WTC11 (cell line): Measurements from ENCODE around the gene IQGAP3. TPM values are rescaled to one million over a fixed set of nuclear protein-coding genes. Genes with fewer than 3 reads are reported as not detected.

ENCODE experiments used
- ATAC-seq: fragments of 200-7000 bp; cut with Tn5 transposase; 2 replicates; pipeline ENCODE4 v1.10.0; 2021; ENCODE audit warnings: mild to moderate bottlenecking, moderate library complexity
- CTCF ChIA-PET: fragments of 300-600 bp; sonication (Branson Sonifier 250); formaldehyde crosslinking; loops from one replicate; lab custom pipeline; 2021; ENCODE audit warnings: antibody characterized with exemption; lab: Charles Lee
- POLR2A ChIA-PET: fragments of 350-600 bp; sonication (Branson Sonifier 250); formaldehyde crosslinking; loops from one replicate; lab custom pipeline; 2021; ENCODE audit warnings: antibody characterized with exemption; lab: Charles Lee
- DNase-seq: peaks from one replicate; pipeline ENCODE4 v3.0.0; 2021; ENCODE audit warnings: low spot score
- H3K27ac Mint-ChIP-seq: 2 replicates; pipeline ENCODE4 v1.8.0; 2021; ENCODE audit warnings: mixed read lengths
- H3K27me3 Mint-ChIP-seq: 2 replicates; pipeline ENCODE4 v1.8.0; 2021; ENCODE audit warnings: low read depth, mild to moderate bottlenecking, moderate library complexity, mixed read lengths
- H3K36me3 Mint-ChIP-seq: 2 replicates; pipeline ENCODE4 v1.8.0; 2021; ENCODE audit warnings: mixed read lengths
- H3K4me1 Mint-ChIP-seq: 2 replicates; pipeline ENCODE4 v1.8.0; 2022; ENCODE audit warnings: mixed read lengths
- H3K4me3 Mint-ChIP-seq: 2 replicates; pipeline ENCODE4 v1.8.0; 2021; ENCODE audit warnings: mild to moderate bottlenecking, moderate library complexity, mixed read lengths
- H3K9me3 Mint-ChIP-seq: 2 replicates; pipeline ENCODE4 v1.8.0; 2021; ENCODE audit warnings: mixed read lengths
- ATF2 ChIP-seq: sonication (generic); formaldehyde crosslinking; IDR thresholded peaks from 2 replicates; pipeline ENCODE4 v1.8.1; 2022; ENCODE audit warnings: low read depth, missing genetic modification reagents, borderline replicate concordance
- CREB1 ChIP-seq: sonication (generic); formaldehyde crosslinking; IDR thresholded peaks from 2 replicates; pipeline ENCODE4 v1.8.0; 2023; ENCODE audit warnings: mild to moderate bottlenecking, missing genetic modification reagents
- CREM ChIP-seq: sonication (generic); formaldehyde crosslinking; IDR thresholded peaks from 2 replicates; pipeline ENCODE4 v1.8.1; 2022; ENCODE audit warnings: mild to moderate bottlenecking, missing genetic modification reagents, moderate library complexity
- FOXJ3 ChIP-seq: sonication (generic); formaldehyde crosslinking; IDR thresholded peaks from 2 replicates; pipeline ENCODE4 v1.9.0; 2021; ENCODE audit warnings: missing genetic modification reagents, mild to moderate bottlenecking, borderline replicate concordance
- GRHL2 ChIP-seq: fragments of 250-450 bp; sonication (Bioruptor Pico); IDR thresholded peaks from 2 replicates; pipeline ENCODE4 v1.8.0; 2022; ENCODE audit warnings: mild to moderate bottlenecking, moderate library complexity; ENCODE audit not compliant: insufficient replicate concordance, severe bottlenecking
- GTF2I ChIP-seq: fragments of 250-450 bp; sonication (Bioruptor Pico); conservative IDR thresholded peaks from 2 replicates; pipeline ENCODE4 v1.4.0; 2021; ENCODE audit warnings: mild to moderate bottlenecking
- NR2C2 ChIP-seq: sonication (generic); formaldehyde crosslinking; IDR thresholded peaks from 2 replicates; pipeline ENCODE4 v1.8.0; 2022; ENCODE audit warnings: mild to moderate bottlenecking, missing genetic modification reagents
- NR3C1 ChIP-seq: sonication (generic); formaldehyde crosslinking; conservative IDR thresholded peaks from 2 replicates; pipeline ENCODE4 v1.8.1; 2023; ENCODE audit warnings: low read depth, mild to moderate bottlenecking, missing genetic modification reagents
- RORB ChIP-seq: fragments of 250-450 bp; sonication (Bioruptor Pico); IDR thresholded peaks from 2 replicates; pipeline ENCODE4 v1.9.0; 2021; ENCODE audit warnings: mild to moderate bottlenecking
- SMAD3 ChIP-seq: sonication (generic); formaldehyde crosslinking; IDR thresholded peaks from 2 replicates; pipeline ENCODE4 v1.8.0; 2022; ENCODE audit warnings: missing genetic modification reagents, mild to moderate bottlenecking, borderline replicate concordance
- SP1 ChIP-seq: sonication (generic); formaldehyde crosslinking; conservative IDR thresholded peaks from 2 replicates; pipeline ENCODE4 v1.8.1; 2022; ENCODE audit warnings: missing genetic modification reagents
- TCF7 ChIP-seq: sonication (generic); formaldehyde crosslinking; IDR thresholded peaks from 2 replicates; pipeline ENCODE4 v1.8.0; 2022; ENCODE audit warnings: mild to moderate bottlenecking, low read depth, missing genetic modification reagents, moderate library complexity
- USF1 ChIP-seq: sonication (generic); formaldehyde crosslinking; IDR thresholded peaks from 2 replicates; pipeline ENCODE4 v1.8.0; 2022; ENCODE audit warnings: mild to moderate bottlenecking, missing genetic modification reagents
- ZBTB21 ChIP-seq: sonication (generic); formaldehyde crosslinking; IDR thresholded peaks from 2 replicates; pipeline ENCODE4 v1.8.1; 2023; ENCODE audit warnings: mild to moderate bottlenecking, missing genetic modification reagents, borderline replicate concordance
- ZNF121 ChIP-seq: sonication (generic); formaldehyde crosslinking; IDR thresholded peaks from 2 replicates; pipeline ENCODE4 v1.8.0; 2023; ENCODE audit warnings: missing genetic modification reagents
- ZNF232 ChIP-seq: sonication (generic); formaldehyde crosslinking; IDR thresholded peaks from 2 replicates; pipeline ENCODE4 v1.8.0; 2022; ENCODE audit warnings: mild to moderate bottlenecking, missing genetic modification reagents
- ZNF281 ChIP-seq: sonication (generic); formaldehyde crosslinking; IDR thresholded peaks from 2 replicates; pipeline ENCODE4 v1.8.0; 2023; ENCODE audit warnings: mild to moderate bottlenecking, missing genetic modification reagents
- ZNF512 ChIP-seq: sonication (generic); formaldehyde crosslinking; IDR thresholded peaks from 2 replicates; pipeline ENCODE4 v1.8.1; 2022; ENCODE audit warnings: missing genetic modification reagents, borderline replicate concordance
- ZNF671 ChIP-seq: fragments of 250-450 bp; sonication (Bioruptor Pico); IDR thresholded peaks from 2 replicates; pipeline ENCODE4 v1.8.0; 2021; ENCODE audit warnings: mild to moderate bottlenecking
- total RNA-seq: library from RNA; stranded (reverse); gene quantifications from 3 replicates; pipeline ENCODE4 v1.2.3, GENCODE V29; 2021

Gene IQGAP3
- total RNA-seq, 1 experiment from 2014 or later = 33.3 TPM

GRCh38 chr1:156492013-156492590 lies 80.3 kb downstream of the IQGAP3 start:
- POLR2A ChIA-PET = interaction anchor here (1.2 to 3.2 kb wide), 3 partner anchors 9 to 35 kb away, joined by 3 to 29 read pairs (median 4); partner anchors contain the start of gene MEF2D
- H3K27ac Mint-ChIP-seq = 0 out of 2 replicates have a peak overlapping the region, but pooled peaks have one; percentile 2
- DNase-seq (no peak), ATAC-seq (no peak)
- H3K9me3 Mint-ChIP-seq = no peaks in the 10 kb centered on the region
- no peaks in the 10 kb centered on the region for H3K36me3 Mint-ChIP-seq
- CTCF ChIA-PET = interaction anchor here (0.8 to 6.0 kb wide), 4 partner anchors 11 to 46 kb away, joined by 4 to 145 read pairs (median 49); partner anchors contain the start of gene MEF2D
- no peak for TF ChIP-seq ZNF121 (CRISPR knock-in tag)
- TF ChIP-seq SMAD3 (CRISPR knock-in tag) = no peak
- no peak for TF ChIP-seq FOXJ3 (CRISPR knock-in tag)
- no peak for TF ChIP-seq NR2C2 (CRISPR knock-in tag)
- TF ChIP-seq RORB = no peak
- no peak for TF ChIP-seq CREM
- TF ChIP-seq ATF2 = no peak
- TF ChIP-seq ZNF671 (CRISPR knock-in tag) = no peak
- TF ChIP-seq CREB1 (CRISPR knock-in tag) = no peak
- TF ChIP-seq GRHL2 = no peak
- no peak for TF ChIP-seq NR3C1 (CRISPR knock-in tag)
- TF ChIP-seq GTF2I = no peak
- no peak overlapping the region for H3K4me3 Mint-ChIP-seq
- peaks cover 86% of the 10 kb centered on the region for H3K4me1 Mint-ChIP-seq
- H3K27me3 Mint-ChIP-seq = no peaks in the 10 kb centered on the region

GRCh38 chr1:156491151-156491949 lies 81.0 kb downstream of the IQGAP3 start:
- DNase-seq (no peak), ATAC-seq (no peak)
- no peak overlapping the region for H3K4me3 Mint-ChIP-seq
- POLR2A ChIA-PET = interaction anchor here (0.7 to 3.2 kb wide), 4 partner anchors 10 to 80 kb away, joined by 3 to 29 read pairs (median 7); partner anchors contain the start of gene MEF2D
- H3K4me1 Mint-ChIP-seq = peaks cover 79% of the 10 kb centered on the region
- no peak overlapping the region; the same call in 1 of the 2 replicates for H3K27ac Mint-ChIP-seq
- CTCF ChIA-PET = interaction anchor here (0.8 to 6.0 kb wide), 13 partner anchors 11 to 186 kb away, joined by 3 to 145 read pairs (median 6); partner anchors contain the start of genes HAPLN2, MEF2D and NES
- H3K27me3 Mint-ChIP-seq = no peaks in the 10 kb centered on the region
- no peak for TF ChIP-seq RORB
- no peak for TF ChIP-seq USF1 (CRISPR knock-in tag)
- no peak for TF ChIP-seq ZNF232 (CRISPR knock-in tag)
- no peak for TF ChIP-seq ZNF512 (CRISPR knock-in tag)
- TF ChIP-seq TCF7 (CRISPR knock-in tag) = no peak
- H3K36me3 Mint-ChIP-seq = no peaks in the 10 kb centered on the region
- H3K9me3 Mint-ChIP-seq = no peaks in the 10 kb centered on the region

- peaks cover 71% of the 10 kb centered on the region for H3K4me1 Mint-ChIP-seq
- DNase-seq (peak; percentile 57), ATAC-seq (peak; percentile 60)
- peak overlapping the region; percentile 54; the same call in 1 of the 2 replicates for H3K27ac Mint-ChIP-seq
- H3K27me3 Mint-ChIP-seq = no peaks in the 10 kb centered on the region
- ChIA-PET CTCF (interaction anchor here (0.6 to 6.0 kb wide), 23 partner anchors 8 to 1212 kb away, joined by 3 to 145 read pairs (median 4); partner anchors contain the start of genes HAPLN2, MEF2D, NAXE and NES), POLR2A (interaction anchor here (0.7 to 3.2 kb wide), 7 partner anchors 8 to 81 kb away, joined by 3 to 29 read pairs (median 4); partner anchors contain the start of gene MEF2D)
- no peaks in the 10 kb centered on the region for H3K36me3 Mint-ChIP-seq
- no peaks in the 10 kb centered on the region for H3K9me3 Mint-ChIP-seq
- H3K4me3 Mint-ChIP-seq = peak overlapping the region; percentile 54
- TF ChIP-seq ZBTB21 (no peak), SP1 (0 out of 2 replicates have a peak, but pooled peaks have one; percentile 0), ZNF281 (CRISPR knock-in tag) (0 out of 2 replicates have a peak, but pooled peaks have one; percentile 24)
Observed at GRCh38 chr1:156490401-156491032, 81.8 kb downstream of the IQGAP3 start.
